Measurements from ENCODE around the gene ZNF512. TPM values are rescaled to one million over a fixed set of nuclear protein-coding genes. Genes with fewer than 3 reads are reported as not detected.

Gene ZNF512
- total RNA-seq, 4 donors from 2014 or later: 39.2 to 70.6 (median 50.3) TPM

- Histone ChIP-seq H3K4me3 (replicated peaks in 1 of 3) (no peak overlapping the region), H3K27me3 (no peaks in the 10 kb centered on the region), H3K9me3 (no peaks in the 10 kb centered on the region), H3K4me1 (no peaks in the 10 kb centered on the region), H3K36me3 (peaks cover 64 to 67% of the 10 kb centered on the region in 2 donors), H3K27ac (no peak overlapping the region)
- intact Hi-C loops (cut with DNase I): no loop called here
- DNase-seq: no peak
- TF ChIP-seq CTCF (IDR thresholded peaks at IDR 0.05) (no peak), POLR2A (IDR thresholded peaks at IDR 0.05) (no peak)
- 86 to 90% methylated on average over 3 of the region's 3 CpGs for WGBS, 2 donors
These were observed 55.3 kb downstream of the ZNF512 start for GRCh38 chr2:27638037-27638637.

- Histone ChIP-seq H3K27me3 (no peaks in the 10 kb centered on the region), H3K27ac (no peak overlapping the region), H3K4me3 (replicated peaks in 1 of 3) (no peak overlapping the region), H3K36me3 (peaks cover 64 to 66% of the 10 kb centered on the region in 2 donors), H3K4me1 (peaks cover 0 to under 1% of the 10 kb centered on the region in 2 donors), H3K9me3 (no peaks in the 10 kb centered on the region)
- TF ChIP-seq POLR2A (IDR thresholded peaks at IDR 0.05) (no peak), CTCF (IDR thresholded peaks at IDR 0.05) (no peak)
- intact Hi-C loops (cut with DNase I): no loop called here
- no peak for DNase-seq
- 60 to 62% methylated on average over 3 of the region's 3 CpGs for WGBS, 2 donors
These were observed 55.9 kb downstream of the ZNF512 start for GRCh38 chr2:27638709-27639108.

GRCh38 chr2:27640722-27641245, 57.9 kb downstream of the ZNF512 start:
- 90 to 94% methylated on average over 2 of the region's 2 CpGs for WGBS, 2 donors
- intact Hi-C loops (cut with DNase I): no loop called here
- no peak overlapping the region for H3K4me3 ChIP-seq (replicated peaks in 1 of 3)
- no peaks in the 10 kb centered on the region for H3K9me3 ChIP-seq
- no peak for DNase-seq
- H3K36me3 ChIP-seq: peaks cover 49 to 50% of the 10 kb centered on the region in 2 donors
- no peak for TF ChIP-seq POLR2A (IDR thresholded peaks at IDR 0.05)
- TF ChIP-seq CTCF (IDR thresholded peaks at IDR 0.05): no peak
- H3K27ac ChIP-seq: no peak overlapping the region
- no peaks in the 10 kb centered on the region for H3K27me3 ChIP-seq
- peaks cover 0 to 4% of the 10 kb centered on the region in 2 donors for H3K4me1 ChIP-seq

- no peaks in the 10 kb centered on the region for H3K9me3 ChIP-seq
- H3K4me1 ChIP-seq: peaks cover 0 to 4% of the 10 kb centered on the region in 2 donors
- no peak for DNase-seq
- H3K4me3 ChIP-seq (replicated peaks in 1 of 3): no peak overlapping the region
- H3K27me3 ChIP-seq: no peaks in the 10 kb centered on the region
- H3K27ac ChIP-seq: no peak overlapping the region
- H3K36me3 ChIP-seq: peaks cover 41 to 52% of the 10 kb centered on the region in 2 donors
- intact Hi-C loops (cut with DNase I): no loop called here
- TF ChIP-seq CTCF (IDR thresholded peaks at IDR 0.05) (no peak), POLR2A (IDR thresholded peaks at IDR 0.05) (no peak)
These were observed 62.4 kb downstream of the ZNF512 start for GRCh38 chr2:27645197-27645596.

GRCh38 chr2:27647289-27647688, 64.4 kb downstream of the ZNF512 start:
- intact Hi-C loops (cut with DNase I): no loop called here
- no peak for DNase-seq
- Histone ChIP-seq H3K9me3 (no peaks in the 10 kb centered on the region), H3K4me3 (replicated peaks in 1 of 3) (no peak overlapping the region), H3K36me3 (peaks cover 42 to 60% of the 10 kb centered on the region in 2 donors), H3K27ac (no peak overlapping the region), H3K27me3 (no peaks in the 10 kb centered on the region), H3K4me1 (peaks cover 0 to 4% of the 10 kb centered on the region in 2 donors)
- TF ChIP-seq POLR2A (IDR thresholded peaks at IDR 0.05): no peak
- TF ChIP-seq CTCF (IDR thresholded peaks at IDR 0.05): no peak
